K562 (cell line): Measurements from ENCODE around the gene TLN1. TPM values are rescaled to one million over a fixed set of nuclear protein-coding genes. Genes with fewer than 3 reads are reported as not detected.

Experiments used
- DDX20 ChIP-seq: fragments of 450-650 bp; IDR thresholded peaks from 2 replicates; pipeline ENCODE4 v1.6.1; 2016; ENCODE audit warnings: missing genetic modification characterization, low read depth, mild to moderate bottlenecking, missing compliant biosample characterization, moderate library complexity
- FOXJ3 ChIP-seq: sonication (generic); formaldehyde crosslinking; IDR thresholded peaks from 2 replicates; pipeline ENCODE4 v1.4.0; 2020; ENCODE audit warnings: mild to moderate bottlenecking, missing genetic modification reagents
- MYNN ChIP-seq, 2 experiments: sonication (generic); formaldehyde crosslinking in 1 of 2; IDR thresholded peaks; 2 replicates each; pipeline versions ENCODE4 v1.5.0 to v1.6.1; 2016 to 2020; ENCODE audit warnings: antibody characterized with exemption in 1 of 2, missing genetic modification reagents in 1 of 2
- RFX7 ChIP-seq: fragments of 250-450 bp; sonication (Bioruptor Pico); IDR thresholded peaks from 2 replicates; pipeline ENCODE4 v1.5.1; 2021; ENCODE audit warnings: mild to moderate bottlenecking
- ZBTB7A ChIP-seq: IDR thresholded peaks from 2 replicates; pipeline ENCODE4 v1.6.1; 2011; ENCODE audit warnings: low read depth, mild to moderate bottlenecking, low read length, moderate library complexity, borderline replicate concordance; ENCODE audit not compliant: control insufficient read depth
- ZNF217 ChIP-seq: sonication (generic); formaldehyde crosslinking; IDR thresholded peaks from 2 replicates; pipeline ENCODE4 v1.8.0; 2022; ENCODE audit warnings: mild to moderate bottlenecking, missing genetic modification reagents
- ZNF431 ChIP-seq: sonication (generic); formaldehyde crosslinking; IDR thresholded peaks from 2 replicates; pipeline ENCODE4 v1.8.0; 2022; ENCODE audit warnings: mild to moderate bottlenecking, missing genetic modification reagents
- ZNF764 ChIP-seq: fragments of 250-450 bp; sonication (Bioruptor Pico); IDR thresholded peaks from 2 replicates; pipeline ENCODE4 v1.4.0; 2020; ENCODE audit warnings: low read depth, mild to moderate bottlenecking, moderate library complexity
- polyA plus RNA-seq, 8 experiments: library from polyadenylated mRNA; depleted of rRNA in 4 of 8; stranded (reverse) in 5 of 8; unstranded in 3 of 8; fragments of >200 nt; fragmentation: Nextera tagmentation in 2 of 8; fragmentation: Illumina TruSeq in 1 of 8; extraction: Ambion mirVana in 2 of 8; extraction: Trizol in 1 of 8; gene quantifications; 2 replicates each; pipeline versions ENCODE4 v1.2.1 to v1.2.3, GENCODE V29; 2011 to 2014; ENCODE audit warnings: inconsistent platforms in 1 of 8, missing spikeins in 1 of 8
- total RNA-seq, 7 experiments: library from RNA; depleted of rRNA in 6 of 7; stranded (reverse); fragments of >200 nt in 6 of 7; fragmentation: Illumina TruSeq in 2 of 7; extraction: Trizol in 2 of 7; gene quantifications; 2 replicates each; pipeline versions ENCODE4 v1.2.1 to v1.2.3, GENCODE V29; 2011 to 2021; ENCODE audit warnings: low replicate concordance in 1 of 7
- TF ChIP-seq, protein P1 (sequence below): fragments of 450-650 bp; IDR thresholded peaks from 2 replicates; pipeline ENCODE4 v1.6.1; 2016; ENCODE audit warnings: mild to moderate bottlenecking, moderate library complexity
- TF ChIP-seq, protein P2 (sequence below): sonication (generic); formaldehyde crosslinking; IDR thresholded peaks from 2 replicates; pipeline ENCODE4 v1.8.0; 2022; ENCODE audit warnings: mild to moderate bottlenecking, low read depth, missing genetic modification reagents
- TF ChIP-seq, protein P3 (sequence below): fragments of 250-450 bp; sonication (Bioruptor Pico); IDR thresholded peaks from 2 replicates; pipeline ENCODE4 v1.5.0; 2021
- TF ChIP-seq, protein P4 (sequence below), 2 experiments: fragments of 450-650 bp in 1 of 2; sonication (generic) in 1 of 2; formaldehyde crosslinking; conservative IDR thresholded peaks; 2 replicates each; pipeline versions ENCODE4 v1.4.0 to v1.8.1; 2020 to 2022; ENCODE audit warnings: mild to moderate bottlenecking in 1 of 2, missing genetic modification reagents in 1 of 2

The TLN1 gene
- total and polyA plus RNA-seq, 9 of the 15 experiments (the other 6 are each of a cell fraction or from before 2014, with no cell fraction given): 3.6 to 240 (median 54.8) TPM

DNA sequence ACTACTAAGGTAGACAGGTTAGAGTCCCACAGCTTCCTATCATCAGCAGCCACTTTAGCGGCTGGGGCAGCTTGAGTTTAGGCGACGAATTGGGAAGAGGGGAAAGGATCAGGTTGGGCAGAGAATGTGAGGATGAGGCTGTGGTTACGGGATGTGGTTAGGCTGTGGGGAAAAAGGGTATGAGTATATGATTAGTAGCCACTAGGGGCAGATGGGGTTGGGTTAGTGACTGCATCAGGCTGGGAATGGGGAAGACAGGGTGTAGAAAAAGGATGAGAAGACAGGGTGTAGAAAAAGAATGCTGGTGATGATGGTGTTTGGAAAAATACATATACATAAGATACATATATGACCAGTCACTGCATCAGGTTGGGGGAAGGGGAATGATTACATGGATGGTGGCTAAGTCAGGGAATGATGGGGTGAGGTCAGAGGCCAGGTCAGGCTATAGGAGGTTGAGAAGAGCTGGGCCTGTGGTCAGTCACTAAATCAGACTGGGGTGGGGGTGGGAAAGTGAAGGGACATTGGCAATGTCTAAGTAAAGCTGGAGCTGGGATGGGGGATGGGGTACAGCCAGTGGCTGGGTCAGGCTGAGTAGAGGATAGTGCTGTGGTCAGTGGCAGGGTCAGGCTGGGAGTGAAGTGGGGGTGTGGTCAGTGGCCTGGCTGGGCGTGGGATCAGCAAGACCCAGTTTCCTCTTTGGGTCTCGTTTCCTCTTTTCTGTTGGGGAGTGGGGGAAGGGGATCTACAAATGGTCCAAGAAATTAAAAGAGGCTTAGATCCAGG is 2.1 kb downstream of the TLN1 start (continued):
- TF ChIP-seq, protein P1, sequence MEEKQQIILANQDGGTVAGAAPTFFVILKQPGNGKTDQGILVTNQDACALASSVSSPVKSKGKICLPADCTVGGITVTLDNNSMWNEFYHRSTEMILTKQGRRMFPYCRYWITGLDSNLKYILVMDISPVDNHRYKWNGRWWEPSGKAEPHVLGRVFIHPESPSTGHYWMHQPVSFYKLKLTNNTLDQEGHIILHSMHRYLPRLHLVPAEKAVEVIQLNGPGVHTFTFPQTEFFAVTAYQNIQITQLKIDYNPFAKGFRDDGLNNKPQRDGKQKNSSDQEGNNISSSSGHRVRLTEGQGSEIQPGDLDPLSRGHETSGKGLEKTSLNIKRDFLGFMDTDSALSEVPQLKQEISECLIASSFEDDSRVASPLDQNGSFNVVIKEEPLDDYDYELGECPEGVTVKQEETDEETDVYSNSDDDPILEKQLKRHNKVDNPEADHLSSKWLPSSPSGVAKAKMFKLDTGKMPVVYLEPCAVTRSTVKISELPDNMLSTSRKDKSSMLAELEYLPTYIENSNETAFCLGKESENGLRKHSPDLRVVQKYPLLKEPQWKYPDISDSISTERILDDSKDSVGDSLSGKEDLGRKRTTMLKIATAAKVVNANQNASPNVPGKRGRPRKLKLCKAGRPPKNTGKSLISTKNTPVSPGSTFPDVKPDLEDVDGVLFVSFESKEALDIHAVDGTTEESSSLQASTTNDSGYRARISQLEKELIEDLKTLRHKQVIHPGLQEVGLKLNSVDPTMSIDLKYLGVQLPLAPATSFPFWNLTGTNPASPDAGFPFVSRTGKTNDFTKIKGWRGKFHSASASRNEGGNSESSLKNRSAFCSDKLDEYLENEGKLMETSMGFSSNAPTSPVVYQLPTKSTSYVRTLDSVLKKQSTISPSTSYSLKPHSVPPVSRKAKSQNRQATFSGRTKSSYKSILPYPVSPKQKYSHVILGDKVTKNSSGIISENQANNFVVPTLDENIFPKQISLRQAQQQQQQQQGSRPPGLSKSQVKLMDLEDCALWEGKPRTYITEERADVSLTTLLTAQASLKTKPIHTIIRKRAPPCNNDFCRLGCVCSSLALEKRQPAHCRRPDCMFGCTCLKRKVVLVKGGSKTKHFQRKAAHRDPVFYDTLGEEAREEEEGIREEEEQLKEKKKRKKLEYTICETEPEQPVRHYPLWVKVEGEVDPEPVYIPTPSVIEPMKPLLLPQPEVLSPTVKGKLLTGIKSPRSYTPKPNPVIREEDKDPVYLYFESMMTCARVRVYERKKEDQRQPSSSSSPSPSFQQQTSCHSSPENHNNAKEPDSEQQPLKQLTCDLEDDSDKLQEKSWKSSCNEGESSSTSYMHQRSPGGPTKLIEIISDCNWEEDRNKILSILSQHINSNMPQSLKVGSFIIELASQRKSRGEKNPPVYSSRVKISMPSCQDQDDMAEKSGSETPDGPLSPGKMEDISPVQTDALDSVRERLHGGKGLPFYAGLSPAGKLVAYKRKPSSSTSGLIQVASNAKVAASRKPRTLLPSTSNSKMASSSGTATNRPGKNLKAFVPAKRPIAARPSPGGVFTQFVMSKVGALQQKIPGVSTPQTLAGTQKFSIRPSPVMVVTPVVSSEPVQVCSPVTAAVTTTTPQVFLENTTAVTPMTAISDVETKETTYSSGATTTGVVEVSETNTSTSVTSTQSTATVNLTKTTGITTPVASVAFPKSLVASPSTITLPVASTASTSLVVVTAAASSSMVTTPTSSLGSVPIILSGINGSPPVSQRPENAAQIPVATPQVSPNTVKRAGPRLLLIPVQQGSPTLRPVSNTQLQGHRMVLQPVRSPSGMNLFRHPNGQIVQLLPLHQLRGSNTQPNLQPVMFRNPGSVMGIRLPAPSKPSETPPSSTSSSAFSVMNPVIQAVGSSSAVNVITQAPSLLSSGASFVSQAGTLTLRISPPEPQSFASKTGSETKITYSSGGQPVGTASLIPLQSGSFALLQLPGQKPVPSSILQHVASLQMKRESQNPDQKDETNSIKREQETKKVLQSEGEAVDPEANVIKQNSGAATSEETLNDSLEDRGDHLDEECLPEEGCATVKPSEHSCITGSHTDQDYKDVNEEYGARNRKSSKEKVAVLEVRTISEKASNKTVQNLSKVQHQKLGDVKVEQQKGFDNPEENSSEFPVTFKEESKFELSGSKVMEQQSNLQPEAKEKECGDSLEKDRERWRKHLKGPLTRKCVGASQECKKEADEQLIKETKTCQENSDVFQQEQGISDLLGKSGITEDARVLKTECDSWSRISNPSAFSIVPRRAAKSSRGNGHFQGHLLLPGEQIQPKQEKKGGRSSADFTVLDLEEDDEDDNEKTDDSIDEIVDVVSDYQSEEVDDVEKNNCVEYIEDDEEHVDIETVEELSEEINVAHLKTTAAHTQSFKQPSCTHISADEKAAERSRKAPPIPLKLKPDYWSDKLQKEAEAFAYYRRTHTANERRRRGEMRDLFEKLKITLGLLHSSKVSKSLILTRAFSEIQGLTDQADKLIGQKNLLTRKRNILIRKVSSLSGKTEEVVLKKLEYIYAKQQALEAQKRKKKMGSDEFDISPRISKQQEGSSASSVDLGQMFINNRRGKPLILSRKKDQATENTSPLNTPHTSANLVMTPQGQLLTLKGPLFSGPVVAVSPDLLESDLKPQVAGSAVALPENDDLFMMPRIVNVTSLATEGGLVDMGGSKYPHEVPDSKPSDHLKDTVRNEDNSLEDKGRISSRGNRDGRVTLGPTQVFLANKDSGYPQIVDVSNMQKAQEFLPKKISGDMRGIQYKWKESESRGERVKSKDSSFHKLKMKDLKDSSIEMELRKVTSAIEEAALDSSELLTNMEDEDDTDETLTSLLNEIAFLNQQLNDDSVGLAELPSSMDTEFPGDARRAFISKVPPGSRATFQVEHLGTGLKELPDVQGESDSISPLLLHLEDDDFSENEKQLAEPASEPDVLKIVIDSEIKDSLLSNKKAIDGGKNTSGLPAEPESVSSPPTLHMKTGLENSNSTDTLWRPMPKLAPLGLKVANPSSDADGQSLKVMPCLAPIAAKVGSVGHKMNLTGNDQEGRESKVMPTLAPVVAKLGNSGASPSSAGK: no peak
- TF ChIP-seq ZNF217 (CRISPR knock-in tag): no peak
- no peak for TF ChIP-seq ZNF764
- no peak for TF ChIP-seq RFX7 (CRISPR knock-in tag)
- TF ChIP-seq, protein P2, sequence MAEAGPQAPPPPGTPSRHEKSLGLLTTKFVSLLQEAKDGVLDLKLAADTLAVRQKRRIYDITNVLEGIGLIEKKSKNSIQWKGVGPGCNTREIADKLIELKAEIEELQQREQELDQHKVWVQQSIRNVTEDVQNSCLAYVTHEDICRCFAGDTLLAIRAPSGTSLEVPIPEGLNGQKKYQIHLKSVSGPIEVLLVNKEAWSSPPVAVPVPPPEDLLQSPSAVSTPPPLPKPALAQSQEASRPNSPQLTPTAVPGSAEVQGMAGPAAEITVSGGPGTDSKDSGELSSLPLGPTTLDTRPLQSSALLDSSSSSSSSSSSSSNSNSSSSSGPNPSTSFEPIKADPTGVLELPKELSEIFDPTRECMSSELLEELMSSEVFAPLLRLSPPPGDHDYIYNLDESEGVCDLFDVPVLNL: no peak
- TF ChIP-seq DDX20: no peak
- no peak for TF ChIP-seq FOXJ3
- TF ChIP-seq MYNN (IDR thresholded peaks at IDR 0.05): peak; percentile 28; the same call in 1 of the 2 replicates
- no peak for TF ChIP-seq MYNN (CRISPR knock-in tag; IDR thresholded peaks at IDR 0.05)
- no peak for TF ChIP-seq ZNF431
- TF ChIP-seq, protein P3, sequence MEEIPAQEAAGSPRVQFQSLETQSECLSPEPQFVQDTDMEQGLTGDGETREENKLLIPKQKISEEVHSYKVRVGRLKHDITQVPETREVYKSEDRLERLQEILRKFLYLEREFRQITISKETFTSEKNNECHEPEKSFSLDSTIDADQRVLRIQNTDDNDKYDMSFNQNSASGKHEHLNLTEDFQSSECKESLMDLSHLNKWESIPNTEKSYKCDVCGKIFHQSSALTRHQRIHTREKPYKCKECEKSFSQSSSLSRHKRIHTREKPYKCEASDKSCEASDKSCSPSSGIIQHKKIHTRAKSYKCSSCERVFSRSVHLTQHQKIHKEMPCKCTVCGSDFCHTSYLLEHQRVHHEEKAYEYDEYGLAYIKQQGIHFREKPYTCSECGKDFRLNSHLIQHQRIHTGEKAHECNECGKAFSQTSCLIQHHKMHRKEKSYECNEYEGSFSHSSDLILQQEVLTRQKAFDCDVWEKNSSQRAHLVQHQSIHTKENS: no peak
- peak; percentile 38; the same call in 1 of the 2 replicates for TF ChIP-seq ZBTB7A
- TF ChIP-seq, protein P4, sequence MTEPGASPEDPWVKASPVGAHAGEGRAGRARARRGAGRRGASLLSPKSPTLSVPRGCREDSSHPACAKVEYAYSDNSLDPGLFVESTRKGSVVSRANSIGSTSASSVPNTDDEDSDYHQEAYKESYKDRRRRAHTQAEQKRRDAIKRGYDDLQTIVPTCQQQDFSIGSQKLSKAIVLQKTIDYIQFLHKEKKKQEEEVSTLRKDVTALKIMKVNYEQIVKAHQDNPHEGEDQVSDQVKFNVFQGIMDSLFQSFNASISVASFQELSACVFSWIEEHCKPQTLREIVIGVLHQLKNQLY (CRISPR knock-in tag; conservative IDR thresholded peaks at IDR 0.05): no peak
